Mesodermal cell (in vitro differentiated cells): ENCODE results near the gene DTX4.

Source experiments
- H3K27ac ChIP-seq: 2 replicates; pipeline ENCODE4 v1.7.0; 2013; ENCODE audit warnings: mild to moderate bottlenecking, low read depth, low read length, moderate library complexity; ENCODE audit not compliant: severe bottlenecking
- H3K36me3 ChIP-seq: 2 replicates; pipeline ENCODE4 v1.7.1; 2013; ENCODE audit warnings: mild to moderate bottlenecking, low read length, moderate library complexity; ENCODE audit not compliant: control insufficient read depth, insufficient read depth
- H3K4me1 ChIP-seq: one replicate; pipeline ENCODE4 v1.7.1; 2013; ENCODE audit warnings: mild to moderate bottlenecking, low read length; ENCODE audit not compliant: insufficient read depth, control insufficient read depth, poor library complexity, severe bottlenecking
- H3K4me3 ChIP-seq: 2 replicates; pipeline ENCODE4 v1.7.0; 2013; ENCODE audit warnings: low read length, control low read depth, mild to moderate bottlenecking; ENCODE audit not compliant: insufficient read depth, poor library complexity, severe bottlenecking; ENCODE audit errors: extremely low read depth
- H3K9me3 ChIP-seq: 2 replicates; pipeline ENCODE4 v1.7.1; 2013; ENCODE audit warnings: mild to moderate bottlenecking, low read length, moderate library complexity; ENCODE audit not compliant: control insufficient read depth
- WGBS, 2 experiments: methylation state at CpG; one replicate each; pipeline ENCODE4 v1.1.5; 2013; ENCODE audit warnings: missing lambda C conversion rate in 2 of 2; ENCODE audit not compliant: insufficient coverage in 2 of 2; 5-methylcytosine and 5-hydroxymethylcytosine counted together

Gene DTX4

GRCh38 chr11:59191890-59192289, 20.0 kb downstream of the DTX4 start:
- no peaks in the 10 kb centered on the region for H3K9me3 ChIP-seq
- WGBS, 2 experiments = 89 to 90% methylated on average over 2 to 8 of the region's 8 CpGs
- peaks cover 67% of the 10 kb centered on the region for H3K36me3 ChIP-seq
- no peak overlapping the region for H3K4me3 ChIP-seq
- H3K4me1 ChIP-seq = peaks cover 9% of the 10 kb centered on the region
- H3K27ac ChIP-seq = no peak overlapping the region

DNA sequence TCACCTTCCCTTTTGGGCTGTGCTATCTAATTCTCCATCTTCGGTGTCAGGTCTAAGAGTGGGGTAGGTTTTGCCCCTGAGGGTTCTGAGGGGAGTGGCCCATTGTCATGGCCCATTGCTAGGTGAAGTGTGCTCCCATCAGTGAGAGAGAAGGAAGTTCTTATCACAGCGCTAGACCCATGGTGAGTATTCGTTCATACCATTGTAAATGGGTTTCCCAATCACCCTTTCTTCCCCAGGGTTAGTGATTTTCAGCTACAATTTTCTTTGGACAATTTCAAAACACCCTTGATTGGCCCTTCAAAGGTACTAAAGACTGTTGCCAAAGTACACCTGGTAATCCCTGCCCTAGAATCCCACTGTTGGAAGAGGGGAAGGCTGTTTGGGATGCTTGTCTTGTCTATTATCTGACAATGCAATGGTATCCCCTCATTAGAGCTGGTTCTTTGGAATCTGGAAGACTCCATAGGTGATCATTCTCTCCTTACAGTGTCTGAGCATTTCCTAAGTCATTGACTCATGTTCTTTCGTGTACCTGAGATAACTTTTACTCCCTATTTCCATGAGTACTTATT, 20.6 kb downstream of the DTX4 start:
- H3K9me3 ChIP-seq = no peaks in the 10 kb centered on the region
- WGBS, 2 experiments = 86 to 100% methylated on average over 2 of the region's 4 CpGs
- H3K27ac ChIP-seq = no peak overlapping the region
- H3K4me1 ChIP-seq = peaks cover 9% of the 10 kb centered on the region
- no peak overlapping the region for H3K4me3 ChIP-seq
- peaks cover 72% of the 10 kb centered on the region for H3K36me3 ChIP-seq

DNA sequence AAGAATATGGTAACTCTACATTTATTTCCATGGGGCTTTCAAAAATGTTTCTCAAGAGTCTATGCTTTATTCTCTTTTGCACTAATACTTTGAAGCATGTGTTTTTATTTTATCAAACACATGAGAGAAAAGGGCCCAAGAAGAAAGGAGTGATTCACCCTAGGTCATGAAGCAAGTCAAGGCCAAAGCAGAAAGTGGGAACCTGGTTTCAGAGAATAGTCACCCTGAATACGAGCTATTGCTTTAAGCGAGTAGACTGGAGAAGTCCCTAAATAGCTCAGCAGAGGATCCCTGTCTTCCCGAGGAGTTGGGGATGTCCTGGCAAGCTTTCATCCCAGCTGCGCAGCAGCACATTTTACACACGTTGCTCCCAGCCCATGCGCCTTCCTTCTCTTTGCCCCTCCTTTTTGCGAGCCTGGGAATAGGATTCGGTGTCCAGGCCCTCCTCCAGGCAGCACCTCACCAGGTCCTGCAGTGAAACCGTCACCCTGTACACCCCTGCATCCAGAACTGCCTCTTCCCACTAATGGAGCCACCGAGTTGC, 21.7 kb downstream of the DTX4 start:
- peaks cover 81% of the 10 kb centered on the region for H3K36me3 ChIP-seq
- WGBS, 2 experiments = 94 to 95% methylated on average over 9 to 10 of the region's 10 CpGs

GRCh38 chr11:59195586-59195985, 23.7 kb downstream of the DTX4 start:
- no peak overlapping the region for H3K4me3 ChIP-seq
- no peak overlapping the region for H3K27ac ChIP-seq
- 86 to 91% methylated on average over 1 to 3 of the region's 4 CpGs for WGBS, 2 experiments
- no peaks in the 10 kb centered on the region for H3K4me1 ChIP-seq
- H3K36me3 ChIP-seq = peaks cover 75% of the 10 kb centered on the region
- no peaks in the 10 kb centered on the region for H3K9me3 ChIP-seq

More for the DNA sequence above, 21.7 kb downstream of the DTX4 start:
- Histone ChIP-seq H3K4me1 (peaks cover 7% of the 10 kb centered on the region), H3K4me3 (no peak overlapping the region), H3K27ac (no peak overlapping the region), H3K9me3 (no peaks in the 10 kb centered on the region)

- peaks cover 73% of the 10 kb centered on the region for H3K36me3 ChIP-seq
- H3K4me3 ChIP-seq = no peak overlapping the region
- no peaks in the 10 kb centered on the region for H3K4me1 ChIP-seq
- 83 to 86% methylated on average over 1 of the region's 2 CpGs for WGBS, 2 experiments
- H3K9me3 ChIP-seq = no peaks in the 10 kb centered on the region
- H3K27ac ChIP-seq = no peak overlapping the region
These were observed 24.8 kb downstream of the DTX4 start for GRCh38 chr11:59196777-59197176.

GRCh38 chr11:59197991-59198390, 26.1 kb downstream of the DTX4 start:
- H3K36me3 ChIP-seq = peaks cover 61% of the 10 kb centered on the region
- no peak overlapping the region for H3K4me3 ChIP-seq
- no peaks in the 10 kb centered on the region for H3K9me3 ChIP-seq
- H3K27ac ChIP-seq = no peak overlapping the region
- 90 to 95% methylated on average over 9 of the region's 9 CpGs for WGBS, 2 experiments
- H3K4me1 ChIP-seq = no peaks in the 10 kb centered on the region

GRCh38 chr11:59198726-59199125, 26.8 kb downstream of the DTX4 start:
- H3K36me3 ChIP-seq = peaks cover 54% of the 10 kb centered on the region
- no peak overlapping the region for H3K27ac ChIP-seq
- no peaks in the 10 kb centered on the region for H3K4me1 ChIP-seq
- no peak overlapping the region for H3K4me3 ChIP-seq
- H3K9me3 ChIP-seq = no peaks in the 10 kb centered on the region
- WGBS, 2 experiments = 100% methylated on average over 1 to 2 of the region's 2 CpGs

DNA sequence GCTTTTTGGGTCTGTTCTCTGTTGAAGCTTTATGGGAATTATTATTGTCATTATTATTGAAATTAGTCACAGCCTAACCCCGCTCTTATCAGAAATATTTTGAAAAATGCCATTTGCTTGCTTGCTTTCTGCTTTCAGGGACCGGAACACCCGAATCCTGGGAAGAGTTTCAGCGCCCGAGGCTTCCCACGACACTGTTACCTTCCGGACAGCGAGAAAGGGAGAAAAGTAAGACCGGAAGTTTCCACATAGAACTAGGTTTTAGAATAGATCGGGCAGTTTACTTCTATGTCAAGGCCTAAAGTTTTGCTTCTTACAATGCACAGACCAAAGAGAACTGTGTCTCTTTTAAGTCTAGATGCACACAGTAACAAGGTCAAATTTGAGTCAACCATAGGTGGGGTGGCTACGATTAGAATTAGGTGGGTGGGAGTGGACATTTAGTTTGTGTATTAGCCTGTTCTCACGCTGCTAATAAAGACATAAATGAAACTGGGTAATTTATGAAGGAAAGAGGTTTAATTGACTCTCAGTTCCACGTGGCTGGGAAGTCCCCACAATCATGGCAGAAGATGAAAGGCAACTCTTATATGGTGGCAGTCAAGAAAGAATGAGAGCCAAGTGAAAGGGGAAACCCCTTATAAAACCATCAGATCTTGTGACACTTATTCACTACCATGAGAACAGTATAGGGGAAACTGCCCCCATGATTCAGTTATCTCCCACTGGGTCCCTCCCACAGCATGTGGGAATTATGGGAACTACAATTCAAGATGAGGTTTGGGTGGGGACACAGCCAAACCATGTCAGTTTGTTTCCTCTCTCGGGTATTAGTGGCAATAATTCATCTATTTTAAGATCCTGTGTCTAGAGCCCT, 27.9 kb downstream of the DTX4 start:
- peaks cover 58% of the 10 kb centered on the region for H3K36me3 ChIP-seq
- no peak overlapping the region for H3K27ac ChIP-seq
- H3K9me3 ChIP-seq = no peaks in the 10 kb centered on the region
- 95 to 96% methylated on average over 13 of the region's 14 CpGs for WGBS, 2 experiments
- peaks cover 4% of the 10 kb centered on the region for H3K4me1 ChIP-seq
- H3K4me3 ChIP-seq = no peak overlapping the region

- 93% methylated on average over 4 of the region's 4 CpGs for WGBS, 2 experiments
- peaks cover 6% of the 10 kb centered on the region for H3K4me1 ChIP-seq
- H3K9me3 ChIP-seq = no peaks in the 10 kb centered on the region
- peaks cover 58% of the 10 kb centered on the region for H3K36me3 ChIP-seq
- no peak overlapping the region for H3K27ac ChIP-seq
- no peak overlapping the region for H3K4me3 ChIP-seq
These were observed 28.5 kb downstream of the DTX4 start for GRCh38 chr11:59200423-59200746.

DNA sequence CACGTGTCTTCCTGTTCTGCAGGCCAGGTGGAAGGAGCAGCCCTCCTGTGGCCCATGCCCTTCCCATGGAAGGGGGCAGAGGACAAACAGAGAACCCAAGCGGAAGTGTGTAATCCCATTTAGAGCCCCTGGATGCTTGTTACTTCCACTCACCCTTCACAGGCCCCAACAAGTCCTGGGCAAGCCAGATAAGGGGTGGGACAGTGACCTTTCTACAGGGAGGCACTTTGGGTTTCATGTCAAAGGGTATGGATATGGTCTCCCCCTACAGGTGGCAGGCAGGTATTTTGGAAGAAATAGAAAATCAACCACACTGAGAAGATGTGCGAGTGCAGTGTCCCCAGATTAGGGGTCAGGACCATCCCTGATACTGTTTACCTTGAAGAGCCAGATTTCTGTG, 29.4 kb downstream of the DTX4 start:
- peaks cover 57% of the 10 kb centered on the region for H3K36me3 ChIP-seq
- H3K4me3 ChIP-seq = no peak overlapping the region
- H3K4me1 ChIP-seq = peaks cover 6% of the 10 kb centered on the region
- 89 to 92% methylated on average over 1 to 2 of the region's 3 CpGs for WGBS, 2 experiments
- H3K9me3 ChIP-seq = no peaks in the 10 kb centered on the region
- H3K27ac ChIP-seq = no peak overlapping the region

GRCh38 chr11:59204746-59205145, 32.8 kb downstream of the DTX4 start:
- WGBS, 2 experiments = 98 to 100% methylated on average over 2 of the region's 3 CpGs
- H3K9me3 ChIP-seq = no peaks in the 10 kb centered on the region
- peaks cover 6% of the 10 kb centered on the region for H3K4me1 ChIP-seq
- no peak overlapping the region for H3K4me3 ChIP-seq
- H3K36me3 ChIP-seq = peaks cover 28% of the 10 kb centered on the region
- H3K27ac ChIP-seq = no peak overlapping the region
